K562 (cell line): Measurements from ENCODE around the gene NFYC. TPM values are rescaled to one million over a fixed set of nuclear protein-coding genes. Genes with fewer than 3 reads are reported as not detected.

Source experiments
- ATAC-seq: fragments of 200-7000 bp; cut with Tn5 transposase; 3 replicates; pipeline ENCODE4 v1.9.1; 2020; ENCODE audit warnings: moderate library complexity
- BruUV-seq: library from RNA; stranded (reverse); fragments of 400-500 nt; replicated peaks from 2 replicates; lab custom pipeline; 2021; lab: Mats Ljungman, UMichigan
- CTCF ChIA-PET: fragments of 300-600 bp; formaldehyde crosslinking; extraction: SDS; loops from one replicate; lab custom pipeline; 2021; ENCODE audit warnings: low intra/inter-chr PET ratio; lab: Yijun Ruan, JAX
- POLR2A ChIA-PET: fragments of 300-600, 350-650 bp; sonication (Branson Sonifier 250); formaldehyde crosslinking; extraction: SDS; loops from one replicate; lab custom pipeline; 2021; ENCODE audit warnings: antibody characterized with exemption, inconsistent platforms; lab: Yijun Ruan, JAX
- DNase-seq, 4 experiments: peaks; one replicate each; pipeline versions ENCODE4 v3.0.0 to v3.0.0-alpha.2; 2011 to 2018; ENCODE audit warnings: low spot score in 3 of 4, mixed read lengths in 3 of 4; ENCODE audit errors: extremely low read depth in 1 of 4
- FAIRE-seq: peaks from 2 replicates; lab custom pipeline; 2011; peaks lifted over from hg19 to GRCh38; lab: Jason Lieb, UNC
- H2AFZ ChIP-seq: 2 replicates; pipeline ENCODE4 v1.6.0; 2011; ENCODE audit warnings: low read depth, low read length, control low read depth, inconsistent platforms
- H3K27ac ChIP-seq: fragments of 200-600 bp; 3 replicates; pipeline ENCODE4 v1.8.0; 2011; ENCODE audit warnings: low read depth, mild to moderate bottlenecking, control low read depth, inconsistent platforms, low read length, moderate library complexity, mixed read lengths; ENCODE audit errors: extremely low read depth
- H3K27me3 ChIP-seq, 2 experiments: fragments of 300-600 bp in 1 of 2; 2 replicates in 1 of 2; 3 replicates in 1 of 2; pipeline versions ENCODE4 v1.6.0 to v1.8.0; 2011; ENCODE audit warnings: inconsistent platforms in 2 of 2, low read length in 2 of 2, mild to moderate bottlenecking in 1 of 2, mixed read lengths in 1 of 2, moderate library complexity in 1 of 2; ENCODE audit not compliant: control insufficient read depth in 2 of 2, insufficient read depth in 2 of 2
- H3K36me3 ChIP-seq: fragments of 300-600 bp; 3 replicates; pipeline ENCODE4 v1.8.0; 2011; ENCODE audit warnings: mild to moderate bottlenecking, low read length, inconsistent platforms; ENCODE audit not compliant: control insufficient read depth, insufficient read depth
- H3K4me1 ChIP-seq, 2 experiments: fragments of 200-600 bp in 1 of 2; replicated peaks in 1 of 2; 2 replicates in 1 of 2; 3 replicates in 1 of 2; pipeline versions ENCODE4 v1.5.1 to v1.8.0; 2011; ENCODE audit warnings: inconsistent platforms in 2 of 2, low read length in 2 of 2, mild to moderate bottlenecking in 1 of 2, mixed read lengths in 1 of 2, moderate library complexity in 1 of 2; ENCODE audit not compliant: control insufficient read depth in 2 of 2, insufficient read depth in 2 of 2
- H3K4me2 ChIP-seq: 2 replicates; pipeline ENCODE4 v1.6.1; 2011; ENCODE audit warnings: low read length, control low read depth, inconsistent platforms, mixed read lengths; ENCODE audit not compliant: insufficient read depth
- H3K4me3 ChIP-seq: fragments of 200-600 bp; sonication (generic), shearing (Covaris generic); 2 replicates; pipeline ENCODE4 v1.5.1; 2016; ENCODE audit warnings: control low read depth, inconsistent platforms
- H3K79me2 ChIP-seq: fragments of 200-600 bp; 3 replicates; pipeline ENCODE4 v1.8.0; 2011; ENCODE audit warnings: low read length, inconsistent platforms; ENCODE audit not compliant: control insufficient read depth, insufficient read depth
- H3K9ac ChIP-seq, 2 experiments: 2 replicates each; pipeline versions ENCODE4 v1.6.0 to v1.6.1; 2011; ENCODE audit warnings: low read depth in 2 of 2, low read length in 2 of 2, control low read depth in 1 of 2, inconsistent platforms in 1 of 2, mild to moderate bottlenecking in 1 of 2, mixed read lengths in 1 of 2; ENCODE audit not compliant: insufficient read depth in 1 of 2
- H3K9me1 ChIP-seq: one replicate; pipeline ENCODE4 v1.6.0; 2011; ENCODE audit warnings: inconsistent platforms, mild to moderate bottlenecking, low read length, moderate library complexity; ENCODE audit not compliant: control insufficient read depth, insufficient read depth
- H3K9me3 ChIP-seq: replicated peaks from 2 replicates; pipeline ENCODE4 v1.5.1; 2011; ENCODE audit warnings: low read depth, low read length, inconsistent platforms; ENCODE audit not compliant: control insufficient read depth, insufficient read depth
- H4K20me1 ChIP-seq: replicated peaks from 2 replicates; pipeline ENCODE4 v1.6.1; 2011; ENCODE audit warnings: low read length, inconsistent platforms, mixed read lengths; ENCODE audit not compliant: control insufficient read depth, insufficient read depth
- ATF1 ChIP-seq, 2 experiments: fragments of 450-650 bp in 1 of 2; IDR thresholded peaks; 2 replicates each; pipeline ENCODE4 v1.6.1; 2016; ENCODE audit warnings: missing compliant biosample characterization in 1 of 2, missing genetic modification characterization in 1 of 2
- ATF2 ChIP-seq: sonication (generic); formaldehyde crosslinking; IDR thresholded peaks from 2 replicates; pipeline ENCODE4 v1.8.1; 2022; ENCODE audit warnings: missing genetic modification reagents
- EWSR1 ChIP-seq: fragments of 450-650 bp; IDR thresholded peaks from 2 replicates; pipeline ENCODE4 v1.6.1; 2018; ENCODE audit warnings: borderline replicate concordance, mild to moderate bottlenecking, low read depth, moderate library complexity; ENCODE audit not compliant: partially characterized antibody
- KDM1A ChIP-seq, 2 experiments: fragments of 450-650 bp; IDR thresholded peaks; 2 replicates each; pipeline ENCODE4 v1.6.1; 2016; ENCODE audit warnings: mild to moderate bottlenecking in 2 of 2
- PBX2 ChIP-seq, 2 experiments: IDR thresholded peaks in 1 of 2; conservative IDR thresholded peaks in 1 of 2; 2 replicates each; pipeline ENCODE4 v1.6.1; 2016; ENCODE audit warnings: low read depth in 2 of 2, mild to moderate bottlenecking in 1 of 2, missing compliant biosample characterization in 1 of 2, missing genetic modification characterization in 1 of 2, moderate library complexity in 1 of 2
- PHB ChIP-seq: fragments of 250-450 bp; sonication (Bioruptor Pico); IDR thresholded peaks from 2 replicates; pipeline ENCODE4 v1.5.0; 2021
- SIN3B ChIP-seq: fragments of 450-650 bp; IDR thresholded peaks from 2 replicates; pipeline ENCODE4 v1.6.1; 2017; ENCODE audit warnings: low read depth, mild to moderate bottlenecking, moderate library complexity
- SMARCA5 ChIP-seq: fragments of 450-650 bp; IDR thresholded peaks from 2 replicates; pipeline ENCODE4 v1.6.1; 2016
- TCF15 ChIP-seq: fragments of 250-450 bp; sonication (Bioruptor Pico); IDR thresholded peaks from 2 replicates; pipeline ENCODE4 v1.8.0; 2022; ENCODE audit warnings: moderate library complexity, mild to moderate bottlenecking, inconsistent platforms
- TFAP4 ChIP-seq: sonication (generic); formaldehyde crosslinking; IDR thresholded peaks from 2 replicates; pipeline ENCODE4 v1.8.0; 2022; ENCODE audit warnings: missing genetic modification reagents, mild to moderate bottlenecking, moderate library complexity, borderline replicate concordance
- USF2 ChIP-seq: sonication (generic); formaldehyde crosslinking; IDR thresholded peaks from 2 replicates; pipeline ENCODE4 v1.5.0; 2020; ENCODE audit warnings: missing genetic modification reagents
- WGBS: fragments of 100-300 bp; shearing (Covaris generic); methylation state at CpG from one replicate; pipeline ENCODE4 v1.1.6; 2016; ENCODE audit warnings: low coverage, mixed read lengths; ENCODE audit not compliant: insufficient coverage; ENCODE audit errors: missing lambda C conversion rate; 5-methylcytosine and 5-hydroxymethylcytosine counted together
- in situ Hi-C: fragments of 300-500 bp; cut with MboI; formaldehyde crosslinking; loops from 4 replicates; pipeline ENCODE4 v1.15.0; 2018; ENCODE audit warnings: inconsistent platforms, mixed read lengths
- intact Hi-C: fragments of 100-400 bp; cut with micrococcal nuclease; formaldehyde crosslinking; loops from 2 replicates; pipeline ENCODE4 v1.14.2; 2022
- polyA plus RNA-seq, 8 experiments: library from polyadenylated mRNA; depleted of rRNA in 4 of 8; stranded (reverse) in 5 of 8; unstranded in 3 of 8; fragments of >200 nt; fragmentation: Nextera tagmentation in 2 of 8; fragmentation: Illumina TruSeq in 1 of 8; extraction: Ambion mirVana in 2 of 8; extraction: Trizol in 1 of 8; gene quantifications; 2 replicates each; pipeline versions ENCODE4 v1.2.1 to v1.2.3, GENCODE V29; 2011 to 2014; ENCODE audit warnings: inconsistent platforms in 1 of 8, missing spikeins in 1 of 8
- total RNA-seq, 7 experiments: library from RNA; depleted of rRNA in 6 of 7; stranded (reverse); fragments of >200 nt in 6 of 7; fragmentation: Illumina TruSeq in 2 of 7; extraction: Trizol in 2 of 7; gene quantifications; 2 replicates each; pipeline versions ENCODE4 v1.2.1 to v1.2.3, GENCODE V29; 2011 to 2021; ENCODE audit warnings: low replicate concordance in 1 of 7

NFYC gene
- total and polyA plus RNA-seq, 9 of the 15 experiments (the other 6 are each of a cell fraction or from before 2014, with no cell fraction given): 4.8 to 59.8 (median 41.1) TPM

GRCh38 chr1:40780678-40781607, 89.4 kb downstream of the NFYC start (continued):
- no peak for TF ChIP-seq ATF1 (CRISPR knock-in tag; IDR thresholded peaks at IDR 0.05)
- TF ChIP-seq ATF1 (tag; IDR thresholded peaks at IDR 0.05): no peak
- TF ChIP-seq SIN3B: no peak
- TF ChIP-seq PHB (CRISPR knock-in tag): no peak
- no peak for TF ChIP-seq PBX2 (CRISPR knock-in tag; IDR thresholded peaks at IDR 0.05; ENCODE audit: low read depth)
- TF ChIP-seq PBX2 (tag; conservative IDR thresholded peaks at IDR 0.05; ENCODE audit: low read depth): peak; percentile 39; the same call in 1 of the 2 replicates

- POLR2A ChIA-PET: interaction anchor here (0.7 to 1.2 kb wide), 5 partner anchors 9 to 191 kb away, joined by 3 to 4 read pairs (median 3); no protein-coding TSS in a partner anchor
- H3K36me3 ChIP-seq: no peaks in the 10 kb centered on the region
- no peaks in the 10 kb centered on the region for H3K9me1 ChIP-seq
- TF ChIP-seq EWSR1 (no peak), TFAP4 (CRISPR knock-in tag) (no peak), KDM1A (IDR thresholded peaks at IDR 0.05) (peak in 1 of 2 experiments; percentile 35; a peak in 2 of 4 replicates), ATF2 (CRISPR knock-in tag) (no peak), USF2 (CRISPR knock-in tag) (no peak), SMARCA5 (0 out of 2 replicates have a peak, but pooled peaks have one; percentile 26), TCF15 (CRISPR knock-in tag) (no peak)
Observed at GRCh38 chr1:40781608-40781971, 90.1 kb downstream of the NFYC start.

More at GRCh38 chr1:40781608-40781971, 90.1 kb downstream of the NFYC start:
- intact Hi-C loops (no loop called here), in situ Hi-C loops (loop anchor here (5.0 kb wide), 1 partner anchor 61 kb away; no protein-coding TSS in a partner anchor)
- Histone ChIP-seq H2AFZ (no peak overlapping the region), H3K9ac (no peak overlapping the region; a peak in 1 of 4 replicates), H3K4me2 (no peak overlapping the region), H3K4me1 (peaks cover 15 to 32% of the 10 kb centered on the region in 2 experiments), H3K79me2 (peaks cover 7% of the 10 kb centered on the region; the same call in 2 of the 3 replicates), H3K27ac (no peak overlapping the region), H4K20me1 (no peaks in the 10 kb centered on the region; the same call in 1 of the 2 replicates), H3K27me3 (no peaks in the 10 kb centered on the region), H3K9me3 (no peaks in the 10 kb centered on the region; the same call in 1 of the 2 replicates), H3K4me3 (no peak overlapping the region)
- DNase-seq: no peak
- peak; percentile 42 for FAIRE-seq
- CTCF ChIA-PET: interaction anchor here (0.6 to 0.7 kb wide), 2 partner anchors 8 to 139 kb away, joined by 3 read pairs; no protein-coding TSS in a partner anchor
- ATAC-seq: no peak
- BruUV-seq: no TSS peak
- WGBS: 77% methylated on average over 2 of the region's 2 CpGs
